Left renal cortex interstitium (tissue), 4 donors: ENCODE measurements around the gene PCYT2. TPM values are rescaled to one million over a fixed set of nuclear protein-coding genes. Genes with fewer than 3 reads are reported as not detected.

Source experiments
- DNase-seq, 4 donors: peaks; one replicate each; pipeline ENCODE4 v3.0.0-alpha.2; 2013; ENCODE audit warnings: low read depth in 4 of 4, low spot score in 2 of 4, missing footprints in 1 of 4
- polyA plus RNA-seq, 4 donors: library from polyadenylated mRNA; unstranded; fragments of 120-200 nt; gene quantifications; one replicate each; pipeline ENCODE4 v1.2.1, GENCODE V29; 2013; ENCODE audit not compliant: insufficient read length in 4 of 4

Gene PCYT2
- polyA plus RNA-seq, 4 donors = 45.7 to 55.9 (median 49.5) TPM

- no peak for DNase-seq
Observed at GRCh38 chr17:81914103-81914850, 3.1 kb upstream of the PCYT2 start.

- DNase-seq = no peak
Observed at GRCh38 chr17:81913394-81914102, 2.3 kb upstream of the PCYT2 start.

GRCh38 chr17:81912441-81913309 lies 1.5 kb upstream of the PCYT2 start:
- DNase-seq = no peak

GRCh38 chr17:81911969-81912368 lies 770 bp upstream of the PCYT2 start:
- no peak for DNase-seq

DNA sequence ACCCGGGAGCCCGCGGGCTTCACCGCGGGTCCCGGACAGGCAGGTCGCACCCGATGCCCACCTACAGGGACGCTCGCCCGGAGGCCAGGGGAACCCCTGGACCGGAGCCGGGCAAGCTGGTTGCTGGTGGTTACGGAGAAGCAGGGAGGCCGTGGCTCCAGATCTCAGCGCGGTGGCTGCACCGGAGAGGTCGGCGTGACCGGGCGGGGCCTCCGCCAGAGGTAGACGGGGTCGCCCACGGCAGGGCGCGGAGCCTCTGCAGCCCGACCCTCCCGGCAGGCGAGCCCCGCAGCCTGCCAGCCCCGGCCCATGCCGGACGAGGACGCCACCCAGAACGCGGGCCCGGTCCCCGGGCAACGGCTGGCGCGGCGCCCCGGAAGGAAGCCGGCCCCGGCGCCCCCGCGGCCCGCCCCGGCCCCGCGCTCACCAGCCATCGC lies 341 bp downstream of the PCYT2 start:
- no peak for DNase-seq

DNA sequence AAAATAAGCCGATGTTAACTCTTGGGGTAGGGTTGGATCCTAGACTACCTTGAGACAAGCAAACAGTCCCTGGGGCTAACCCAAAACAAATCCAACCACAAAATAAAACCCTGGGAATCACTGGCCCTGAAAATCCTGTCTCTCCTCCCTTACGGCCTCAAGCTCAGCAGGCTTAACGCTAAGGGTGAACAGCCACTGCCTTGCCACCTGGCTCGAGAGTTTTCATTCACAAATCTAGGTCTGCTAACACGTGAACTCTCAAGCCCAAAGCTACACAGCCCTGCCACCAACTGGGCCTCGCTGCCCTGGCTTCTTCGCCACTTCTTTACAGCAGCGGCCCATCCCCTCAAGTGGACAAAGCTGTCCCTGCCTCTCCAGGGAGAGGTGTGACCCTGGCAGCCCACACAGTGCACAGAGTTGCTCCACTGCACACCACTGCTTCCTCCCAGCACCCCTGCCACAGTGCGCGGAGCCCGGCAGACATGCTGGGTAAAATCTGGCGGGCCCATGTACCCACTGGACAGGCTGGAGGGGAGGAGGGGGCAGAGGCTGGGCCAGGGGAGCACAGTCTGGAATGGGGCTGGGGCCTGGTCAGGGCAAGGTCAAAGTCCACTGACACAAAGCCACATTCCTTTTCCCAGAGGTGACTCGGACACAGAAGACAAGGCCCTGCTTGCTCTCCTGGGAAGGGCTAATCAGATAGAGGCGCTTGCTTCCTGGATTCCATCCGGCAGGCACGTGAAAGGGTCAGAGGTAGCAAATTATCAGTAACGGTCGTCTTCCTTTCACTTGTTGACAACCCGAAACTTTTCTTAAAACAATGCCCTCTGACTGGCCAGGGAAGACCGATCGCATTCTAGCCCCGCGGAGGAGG lies 996 bp downstream of the PCYT2 start:
- DNase-seq = no peak

- DNase-seq = no peak
Observed at GRCh38 chr17:81909231-81909630, 2.0 kb downstream of the PCYT2 start.

DNA sequence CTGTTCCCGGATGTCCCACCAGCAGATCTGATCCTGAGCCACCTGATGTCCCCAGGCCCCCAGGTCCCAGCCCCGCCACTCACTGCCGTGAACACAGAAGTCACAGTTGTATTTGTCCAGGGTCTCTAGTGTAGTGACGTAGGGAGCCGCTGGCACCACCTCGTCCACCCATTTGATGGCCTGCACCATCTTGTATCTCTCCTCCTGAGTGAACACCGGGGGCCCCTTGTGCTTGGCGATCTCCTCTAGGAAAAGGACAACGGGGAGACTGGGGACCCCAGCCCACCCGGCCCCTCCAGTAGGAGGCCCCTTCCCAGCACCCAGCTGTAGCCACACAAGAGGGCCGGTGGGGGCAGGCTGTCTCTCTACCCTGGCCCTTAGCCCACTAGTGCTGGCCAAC lies 2.4 kb downstream of the PCYT2 start:
- DNase-seq = no peak

GRCh38 chr17:81907219-81908145 lies 3.7 kb downstream of the PCYT2 start:
- DNase-seq = no peak

- no peak for DNase-seq
Observed at GRCh38 chr17:81906476-81907218, 4.6 kb downstream of the PCYT2 start.

- DNase-seq = no peak
Observed at GRCh38 chr17:81905993-81906392, 5.2 kb downstream of the PCYT2 start.

GRCh38 chr17:81905424-81905875 lies 5.7 kb downstream of the PCYT2 start:
- no peak for DNase-seq

GRCh38 chr17:81904600-81905423 lies 6.4 kb downstream of the PCYT2 start:
- DNase-seq = no peak

- DNase-seq = no peak
Observed at GRCh38 chr17:81903896-81904599, 7.2 kb downstream of the PCYT2 start.

DNA sequence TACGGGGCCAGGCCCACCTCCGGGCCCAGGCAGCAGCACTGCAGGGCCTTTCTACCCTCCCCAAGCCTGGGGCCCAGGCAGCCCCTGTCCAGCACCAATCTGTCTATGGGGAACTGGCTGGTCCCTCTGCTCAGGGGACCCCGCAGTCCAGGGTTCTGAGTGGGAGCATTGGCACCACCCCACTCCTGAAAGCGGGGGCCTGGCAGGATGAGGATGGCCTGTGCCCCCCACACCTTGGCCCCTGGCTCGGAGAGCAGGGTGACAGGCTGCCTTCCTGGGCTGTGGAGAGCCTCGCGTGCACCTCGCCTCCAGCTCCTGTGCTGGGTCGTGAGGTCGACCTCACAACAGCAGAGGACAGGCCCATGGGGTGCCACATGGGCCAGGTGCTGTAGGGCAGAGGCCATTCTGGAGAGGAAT lies 7.8 kb downstream of the PCYT2 start:
- DNase-seq = no peak

DNA sequence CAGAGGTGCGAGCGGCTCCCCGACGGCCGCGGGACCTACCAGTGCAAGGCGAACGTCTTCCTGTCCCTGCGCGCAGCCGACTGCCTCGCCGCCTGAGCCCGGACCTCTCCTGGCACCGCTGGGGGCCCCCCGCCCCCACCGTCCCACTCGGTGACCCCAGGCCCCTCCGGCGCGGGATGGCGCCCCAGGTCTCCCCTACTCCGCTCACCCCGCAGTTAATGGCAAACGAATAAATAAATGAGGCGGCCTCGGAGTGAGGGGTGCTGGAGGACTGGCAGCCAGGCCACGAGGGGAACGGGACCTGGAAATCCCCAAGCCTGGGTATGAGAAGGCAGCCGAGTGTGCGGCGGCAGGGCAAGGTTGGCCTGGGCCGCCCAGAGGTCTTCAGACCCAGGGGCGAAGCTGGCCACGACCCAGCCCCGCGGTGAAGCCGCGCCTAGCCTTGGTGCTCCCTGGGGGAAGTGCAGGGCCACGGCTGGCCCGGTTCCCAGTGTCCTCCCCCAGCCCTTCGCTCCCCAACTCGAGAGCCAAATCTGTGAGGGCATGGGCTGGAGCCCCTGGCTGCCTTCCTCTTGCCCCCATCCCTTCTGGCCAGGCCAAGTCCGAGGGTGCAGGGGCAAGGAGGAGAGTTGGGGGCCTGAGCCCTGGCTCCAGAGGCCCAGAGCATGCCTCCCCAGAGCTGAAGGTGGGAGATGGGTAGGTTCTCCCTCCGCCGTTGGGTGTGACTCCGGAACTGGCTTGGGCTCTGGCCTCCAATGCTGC lies 8.4 kb downstream of the PCYT2 start:
- DNase-seq = no peak
